HG02852 (cell line): ENCODE measurements around the gene ZNF239.
"Not testable (repeated sequence)": the region's sequence is repeated elsewhere in the genome, so short reads cannot be mapped to it uniquely, and the experiment has no call there.

ENCODE experiments used
- ATAC-seq: cut with Tn5 transposase; IDR thresholded peaks from one replicate; pipeline ENCODE4 v1.9.1; 2021; ENCODE audit warnings: mild to moderate bottlenecking, moderate library complexity; ENCODE audit not compliant: unreplicated experiment

Gene ZNF239

GRCh38 chr10:43584051-43584450 is 9.6 kb upstream of the ZNF239 start:
- ATAC-seq, result no peak

GRCh38 chr10:43576580-43576979 is 2.2 kb upstream of the ZNF239 start:
- ATAC-seq, result no peak

- no peak for ATAC-seq
Observed at GRCh38 chr10:43576062-43576461, 1.6 kb upstream of the ZNF239 start.

- no peak for ATAC-seq
Observed at GRCh38 chr10:43574906-43575305, 490 bp upstream of the ZNF239 start.

- ATAC-seq, result no peak
Observed at GRCh38 chr10:43573250-43574000, 991 bp downstream of the ZNF239 start.

GRCh38 chr10:43570971-43571370 is 3.4 kb downstream of the ZNF239 start:
- ATAC-seq, result no peak

GRCh38 chr10:43569681-43570080 is 4.7 kb downstream of the ZNF239 start:
- no peak for ATAC-seq

- ATAC-seq, result no peak
Observed at GRCh38 chr10:43557214-43557613, 17.2 kb downstream of the ZNF239 start.

- ATAC-seq, result not testable (repeated sequence)
Observed at GRCh38 chr10:43543746-43544145, 30.7 kb downstream of the ZNF239 start.

- no peak for ATAC-seq
Observed at GRCh38 chr10:43524434-43525247, 49.8 kb downstream of the ZNF239 start.
